ENCODE results near the gene NELFE. TPM values are rescaled to one million over a fixed set of nuclear protein-coding genes. Genes with fewer than 3 reads are reported as not detected.

Gene NELFE
- total and polyA plus RNA-seq, 2 of the 13 experiments (the other 11 are each of a cell fraction or from before 2014, with no cell fraction given), result 51.3 to 69.8 TPM

GRCh38 chr6:31945507-31946369, 13.0 kb downstream of the NELFE start, which contains the start of gene CFB (continued):
- TF ChIP-seq AGO1 (IDR thresholded peaks at IDR 0.05; ENCODE audit: low read depth, low read length, poor library complexity, severe bottlenecking) (no peak), MAFG (CRISPR knock-in tag; IDR thresholded peaks at IDR 0.05) (no peak), NR2F1 (CRISPR knock-in tag; IDR thresholded peaks at IDR 0.05) (peak; percentile 88 to 95), ZNF317 (CRISPR knock-in tag; IDR thresholded peaks at IDR 0.05) (peak; percentile 61; the same call in 1 of the 2 replicates), DNMT3B (CRISPR knock-in tag; conservative IDR thresholded peaks at IDR 0.05) (peak; percentile 77; the same call in 1 of the 2 replicates), NFKBIZ (CRISPR knock-in tag; IDR thresholded peaks at IDR 0.05) (peak; percentile 99), ZNF660 (CRISPR knock-in tag; IDR thresholded peaks at IDR 0.05; ENCODE audit: borderline replicate concordance, low read depth) (no peak), ZNF724P (CRISPR knock-in tag; IDR thresholded peaks at IDR 0.05; ENCODE audit: borderline replicate concordance) (no peak), RNF2 (conservative IDR thresholded peaks at IDR 0.05; ENCODE audit: low read depth) (no peak), ONECUT2 (CRISPR knock-in tag; IDR thresholded peaks at IDR 0.05) (peak; percentile 87), CTCF (CRISPR knock-in tag; IDR thresholded peaks at IDR 0.05) (peak; percentile 8; the same call in 1 of the 2 replicates), ZNF709 (CRISPR knock-in tag; IDR thresholded peaks at IDR 0.05) (peak; percentile 7; the same call in 1 of the 2 replicates), ZNF572 (CRISPR knock-in tag; IDR thresholded peaks at IDR 0.05) (peak; percentile 70; the same call in 1 of the 2 replicates), ZNF563 (CRISPR knock-in tag; IDR thresholded peaks at IDR 0.05) (no peak), ADNP (CRISPR knock-in tag; IDR thresholded peaks at IDR 0.05) (no peak), FOXP4 (CRISPR knock-in tag; IDR thresholded peaks at IDR 0.05) (peak; percentile 92), SRSF4 (IDR thresholded peaks at IDR 0.05; ENCODE audit: low read depth, low read length, poor library complexity, severe bottlenecking) (no peak), ZEB1 (IDR thresholded peaks at IDR 0.05; ENCODE audit: insufficient replicate concordance, low read depth) (peak; percentile 84), PAF1 (CRISPR knock-in tag; IDR thresholded peaks at IDR 0.05) (peak; percentile 65)
- TF ChIP-seq, protein P1, sequence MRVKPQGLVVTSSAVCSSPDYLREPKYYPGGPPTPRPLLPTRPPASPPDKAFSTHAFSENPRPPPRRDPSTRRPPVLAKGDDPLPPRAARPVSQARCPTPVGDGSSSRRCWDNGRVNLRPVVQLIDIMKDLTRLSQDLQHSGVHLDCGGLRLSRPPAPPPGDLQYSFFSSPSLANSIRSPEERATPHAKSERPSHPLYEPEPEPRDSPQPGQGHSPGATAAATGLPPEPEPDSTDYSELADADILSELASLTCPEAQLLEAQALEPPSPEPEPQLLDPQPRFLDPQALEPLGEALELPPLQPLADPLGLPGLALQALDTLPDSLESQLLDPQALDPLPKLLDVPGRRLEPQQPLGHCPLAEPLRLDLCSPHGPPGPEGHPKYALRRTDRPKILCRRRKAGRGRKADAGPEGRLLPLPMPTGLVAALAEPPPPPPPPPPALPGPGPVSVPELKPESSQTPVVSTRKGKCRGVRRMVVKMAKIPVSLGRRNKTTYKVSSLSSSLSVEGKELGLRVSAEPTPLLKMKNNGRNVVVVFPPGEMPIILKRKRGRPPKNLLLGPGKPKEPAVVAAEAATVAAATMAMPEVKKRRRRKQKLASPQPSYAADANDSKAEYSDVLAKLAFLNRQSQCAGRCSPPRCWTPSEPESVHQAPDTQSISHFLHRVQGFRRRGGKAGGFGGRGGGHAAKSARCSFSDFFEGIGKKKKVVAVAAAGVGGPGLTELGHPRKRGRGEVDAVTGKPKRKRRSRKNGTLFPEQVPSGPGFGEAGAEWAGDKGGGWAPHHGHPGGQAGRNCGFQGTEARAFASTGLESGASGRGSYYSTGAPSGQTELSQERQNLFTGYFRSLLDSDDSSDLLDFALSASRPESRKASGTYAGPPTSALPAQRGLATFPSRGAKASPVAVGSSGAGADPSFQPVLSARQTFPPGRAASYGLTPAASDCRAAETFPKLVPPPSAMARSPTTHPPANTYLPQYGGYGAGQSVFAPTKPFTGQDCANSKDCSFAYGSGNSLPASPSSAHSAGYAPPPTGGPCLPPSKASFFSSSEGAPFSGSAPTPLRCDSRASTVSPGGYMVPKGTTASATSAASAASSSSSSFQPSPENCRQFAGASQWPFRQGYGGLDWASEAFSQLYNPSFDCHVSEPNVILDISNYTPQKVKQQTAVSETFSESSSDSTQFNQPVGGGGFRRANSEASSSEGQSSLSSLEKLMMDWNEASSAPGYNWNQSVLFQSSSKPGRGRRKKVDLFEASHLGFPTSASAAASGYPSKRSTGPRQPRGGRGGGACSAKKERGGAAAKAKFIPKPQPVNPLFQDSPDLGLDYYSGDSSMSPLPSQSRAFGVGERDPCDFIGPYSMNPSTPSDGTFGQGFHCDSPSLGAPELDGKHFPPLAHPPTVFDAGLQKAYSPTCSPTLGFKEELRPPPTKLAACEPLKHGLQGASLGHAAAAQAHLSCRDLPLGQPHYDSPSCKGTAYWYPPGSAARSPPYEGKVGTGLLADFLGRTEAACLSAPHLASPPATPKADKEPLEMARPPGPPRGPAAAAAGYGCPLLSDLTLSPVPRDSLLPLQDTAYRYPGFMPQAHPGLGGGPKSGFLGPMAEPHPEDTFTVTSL (CRISPR knock-in tag; IDR thresholded peaks at IDR 0.05; ENCODE audit: borderline replicate concordance), result peak; percentile 85; the same call in 1 of the 2 replicates
